Renal pelvis (tissue), 4 donors: Measurements from ENCODE around the gene SYP. TPM values are rescaled to one million over a fixed set of nuclear protein-coding genes. Genes with fewer than 3 reads are reported as not detected.
A peak's percentile ranks its signal among the peaks of the same experiment; 100 is the strongest.
"Not testable (repeated sequence)": the region's sequence is repeated elsewhere in the genome, so short reads cannot be mapped to it uniquely, and the experiment has no call there.

Experiments
- DNase-seq: peaks from one replicate; pipeline ENCODE4 v3.0.0-alpha.2; 2013
- polyA plus RNA-seq, 3 donors: library from polyadenylated mRNA; unstranded; fragments of 120-200 nt; gene quantifications; one replicate each; pipeline ENCODE4 v1.2.1, GENCODE V29; 2013; ENCODE audit not compliant: insufficient read length in 3 of 3

The SYP gene
- polyA plus RNA-seq, 3 donors: 2.9 to 3.3 (median 2.9) TPM

DNA sequence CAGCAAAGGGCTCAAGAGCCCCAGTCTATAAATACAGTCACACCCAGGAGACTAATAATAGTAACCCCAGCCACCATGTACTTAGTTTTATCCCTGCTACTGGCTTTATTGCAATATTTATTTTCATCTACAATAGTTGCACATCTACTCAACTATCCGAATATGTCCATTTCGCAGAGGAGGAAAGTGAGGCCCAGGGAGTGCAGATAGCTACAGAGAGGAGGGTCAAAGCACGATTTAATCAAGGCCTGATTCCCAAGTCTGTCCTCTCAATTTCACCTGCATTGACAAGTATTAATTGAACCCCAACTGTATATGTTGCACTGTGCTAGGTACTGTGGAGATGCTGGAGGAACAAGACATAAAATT is 32.3 kb downstream of the SYP start:
- DNase-seq: no peak

DNA sequence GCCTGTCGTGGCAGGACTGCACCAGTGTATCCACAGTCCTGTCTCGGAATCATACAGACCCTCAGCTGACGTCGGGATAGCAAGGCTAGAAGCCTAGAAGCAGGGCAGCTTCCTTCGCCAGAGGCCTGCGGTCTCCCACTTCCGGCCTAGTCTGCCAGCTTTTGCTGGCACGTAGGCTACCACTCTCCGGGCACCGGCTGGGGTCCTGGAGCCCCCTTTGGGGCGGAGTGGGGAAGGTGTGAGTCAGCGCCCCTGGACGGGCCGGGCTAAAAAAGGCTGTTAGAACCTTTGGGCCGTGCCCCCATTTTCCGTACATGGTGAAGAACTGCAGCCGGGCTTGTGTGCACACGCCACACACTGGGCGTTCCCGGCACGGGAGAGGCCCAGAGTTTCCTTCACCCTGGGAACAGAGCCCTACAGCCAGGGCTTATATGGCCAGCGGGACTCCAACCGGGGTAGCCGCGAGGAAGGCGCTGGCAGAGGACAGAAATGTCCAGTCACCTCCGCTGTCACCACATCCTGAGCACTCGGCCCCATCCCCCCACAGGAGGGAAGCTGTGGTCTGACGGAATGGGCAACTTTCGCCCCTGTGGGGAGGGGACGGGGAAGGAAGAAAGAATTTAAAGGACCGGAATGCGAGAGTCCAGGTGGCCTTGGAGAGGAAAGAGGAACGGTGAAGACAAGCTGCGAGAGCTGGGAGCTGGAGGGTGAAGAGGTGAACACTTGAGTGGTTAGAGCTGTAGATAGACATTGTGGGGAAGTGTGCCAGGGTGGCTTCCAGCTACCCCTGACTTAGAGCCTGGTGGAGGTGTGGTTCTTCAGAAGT is 32.9 kb downstream of the SYP start:
- no peak for DNase-seq

DNA sequence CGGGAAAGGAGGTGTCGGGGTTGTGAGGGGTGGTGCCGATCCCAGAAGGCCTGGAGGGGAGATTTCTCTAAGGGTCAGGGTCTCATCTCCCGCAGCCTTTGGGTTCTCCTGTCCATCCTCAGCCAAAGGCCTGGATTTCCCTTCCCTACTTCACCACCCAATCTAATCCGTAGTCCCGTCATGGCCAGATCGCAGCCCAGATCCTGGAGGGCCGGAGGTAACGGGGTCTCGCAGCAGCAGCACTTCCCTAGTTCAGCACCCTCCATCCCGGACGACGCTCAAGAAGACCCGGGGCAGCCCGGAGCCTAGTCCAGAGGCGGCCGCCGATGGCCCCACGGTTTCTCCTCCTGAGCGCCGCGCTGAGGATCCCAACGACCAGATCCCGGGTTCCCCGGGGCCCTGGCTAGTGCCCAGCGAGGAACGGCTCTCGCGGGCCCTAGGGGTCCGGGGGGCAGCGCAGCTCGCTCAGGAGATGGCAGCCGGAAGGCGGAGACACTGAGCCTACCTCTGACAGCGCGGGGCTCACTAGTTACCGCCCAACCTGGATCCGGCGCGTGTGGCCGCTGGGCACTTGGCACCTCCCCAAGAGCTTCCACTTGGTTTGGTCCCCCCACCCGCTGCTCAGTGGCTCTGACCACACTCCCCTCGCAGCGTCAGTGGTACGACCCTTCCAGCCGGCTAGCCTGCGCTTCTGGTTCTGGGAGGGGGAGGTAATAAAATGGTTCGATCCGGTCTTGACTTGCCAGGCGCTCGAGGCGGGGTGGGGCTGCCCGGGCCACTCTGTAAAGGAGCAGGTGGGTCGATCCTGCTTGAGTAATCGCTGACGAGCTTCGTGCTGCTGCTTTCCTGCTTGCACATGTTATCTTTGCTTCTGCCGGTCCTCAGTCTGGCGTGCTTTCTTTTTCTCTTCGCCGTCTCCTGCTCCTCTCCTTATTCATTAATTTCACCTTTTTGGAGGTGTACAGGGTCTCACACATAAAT is 33.8 kb downstream of the SYP start:
- peak; percentile 83 for DNase-seq

DNA sequence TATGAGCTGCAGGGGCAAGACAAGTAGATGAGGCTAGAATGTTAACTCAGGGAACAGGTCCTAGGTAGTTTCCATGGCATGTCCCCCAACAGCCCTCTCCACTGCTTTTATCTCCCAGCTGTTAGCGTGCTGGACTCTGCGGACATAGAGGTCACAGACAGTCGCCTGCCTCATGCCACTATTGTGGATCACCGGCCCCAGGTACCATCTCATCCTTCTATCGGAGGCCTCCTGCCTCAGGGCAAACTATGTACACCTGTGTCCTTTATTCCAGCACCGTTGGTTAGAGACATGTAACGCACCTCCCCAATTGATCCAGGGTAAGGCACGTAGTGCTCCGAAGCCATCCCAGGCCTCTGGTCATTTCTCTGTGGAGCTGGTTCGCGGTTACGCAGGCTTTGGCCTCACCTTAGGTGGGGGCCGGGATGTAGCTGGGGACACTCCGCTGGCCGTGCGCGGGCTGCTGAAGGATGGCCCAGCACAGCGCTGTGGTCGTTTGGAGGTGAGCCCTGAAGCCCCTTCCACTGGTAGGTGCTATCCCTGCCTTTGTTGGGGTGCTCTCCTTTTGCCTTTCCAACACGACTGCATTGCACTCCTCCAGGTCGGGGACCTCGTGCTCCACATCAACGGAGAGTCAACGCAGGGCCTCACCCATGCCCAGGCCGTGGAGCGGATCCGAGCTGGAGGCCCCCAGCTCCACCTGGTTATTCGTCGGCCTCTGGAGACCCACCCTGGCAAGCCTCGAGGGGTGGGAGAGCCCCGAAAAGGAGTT is 35.2 kb downstream of the SYP start:
- DNase-seq: no peak

DNA sequence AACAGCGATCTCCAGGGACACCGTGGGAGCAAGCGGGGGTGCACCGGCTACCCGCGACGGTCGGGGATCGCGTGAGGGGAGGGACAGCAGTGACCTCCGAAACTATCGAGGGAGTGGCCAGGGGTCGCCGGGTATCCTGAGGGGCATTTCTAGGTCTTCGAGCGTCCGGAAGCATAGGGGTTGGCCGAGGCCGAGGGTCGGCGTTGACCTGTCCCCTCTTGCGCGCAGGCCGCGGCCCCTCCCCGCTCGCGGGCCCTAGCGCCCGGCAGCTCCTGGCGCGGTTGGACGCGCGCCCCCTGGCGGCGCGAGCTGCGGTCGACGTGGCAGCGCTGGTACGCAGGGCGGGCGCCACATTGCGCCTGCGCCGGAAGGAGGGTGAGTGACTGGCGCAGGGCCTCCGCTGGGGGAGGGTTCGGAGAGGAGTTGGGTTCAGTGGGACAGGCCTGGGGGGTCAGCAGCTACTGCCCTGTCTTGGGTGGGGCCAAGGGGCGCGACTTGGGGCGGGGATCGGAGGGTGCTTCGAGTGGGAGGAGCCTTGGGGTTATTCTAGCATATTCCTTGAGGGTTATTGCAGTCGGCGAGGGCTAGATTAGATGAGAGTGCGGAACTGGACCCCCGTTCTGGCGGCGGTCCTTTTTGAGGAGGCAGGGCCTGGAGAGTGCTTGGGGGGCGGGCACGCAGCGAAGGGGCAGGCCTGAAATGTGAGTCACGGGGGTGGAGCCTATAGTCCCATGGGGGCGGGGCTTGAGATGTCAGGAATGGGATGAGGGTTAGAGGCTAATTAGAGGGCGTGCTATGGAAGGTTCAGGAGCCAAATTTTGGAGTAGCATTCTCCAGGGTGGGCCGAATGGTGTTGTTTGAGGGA is 36.2 kb downstream of the SYP start:
- DNase-seq: peak; percentile 73

DNA sequence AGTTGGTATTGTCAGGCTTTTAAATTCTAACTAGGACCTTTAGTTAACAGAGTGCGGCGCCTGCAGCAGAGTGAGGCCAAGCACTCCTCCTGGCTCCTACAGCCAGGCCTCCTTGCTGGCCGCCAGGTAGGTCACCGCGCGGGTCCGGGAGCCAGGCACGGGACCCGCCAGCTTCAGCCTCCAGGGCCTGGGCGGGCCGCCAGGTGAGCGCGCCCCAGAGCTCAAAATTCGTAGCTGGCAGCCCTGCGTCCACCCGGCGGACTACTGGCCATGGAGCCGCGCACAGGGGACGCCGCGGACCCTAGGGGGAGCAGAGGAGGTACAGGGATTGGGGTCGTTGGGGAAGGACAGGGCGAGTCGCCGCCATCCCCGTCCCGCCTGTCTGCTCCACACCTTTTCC is 37.4 kb downstream of the SYP start, which contains the start of gene MAGIX:
Gene MAGIX (plus strand): TSS at position 139 of the 400 bp plus-strand sequence. CDS start 132 bp downstream, at position 271.
- DNase-seq: no peak

DNA sequence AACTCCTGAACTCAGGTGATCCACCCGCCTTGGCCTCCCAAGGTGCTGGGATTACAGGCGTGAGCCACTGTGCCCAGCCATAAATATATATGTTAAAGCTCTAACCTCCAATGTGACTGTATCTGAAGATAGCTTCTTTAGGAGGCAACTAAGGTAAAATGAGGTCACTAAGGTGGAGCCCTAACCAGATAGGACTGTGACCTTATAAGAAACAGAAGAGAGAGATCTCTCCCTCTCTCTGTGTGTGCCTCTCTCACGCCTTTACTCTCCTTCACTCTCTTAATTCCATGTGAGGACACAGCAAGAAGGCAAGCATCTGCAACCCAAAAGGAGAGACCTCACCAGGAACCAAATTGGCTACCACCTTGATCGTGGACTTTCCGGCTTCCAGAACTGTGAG is 38.4 kb downstream of the SYP start:
- DNase-seq: no peak

DNA sequence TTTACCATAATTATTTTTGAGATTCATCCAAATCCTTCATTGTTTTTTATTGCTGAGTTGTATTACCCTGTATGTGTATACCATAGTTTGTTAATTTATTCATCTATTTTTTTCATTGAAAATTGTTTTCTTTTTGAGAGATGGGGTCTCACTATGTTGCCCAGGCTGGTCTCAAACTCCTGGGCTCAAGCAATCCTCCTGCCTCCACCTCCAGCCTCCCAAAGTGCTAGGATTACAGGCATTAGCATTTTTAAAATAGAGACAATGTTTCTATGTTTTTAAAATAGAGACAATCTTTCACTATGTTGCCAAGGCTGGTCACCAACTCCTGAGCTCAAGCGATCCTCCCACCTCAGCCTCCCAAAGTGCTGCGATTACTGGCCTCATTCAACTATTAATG is 39.1 kb downstream of the SYP start:
- no peak for DNase-seq

DNA sequence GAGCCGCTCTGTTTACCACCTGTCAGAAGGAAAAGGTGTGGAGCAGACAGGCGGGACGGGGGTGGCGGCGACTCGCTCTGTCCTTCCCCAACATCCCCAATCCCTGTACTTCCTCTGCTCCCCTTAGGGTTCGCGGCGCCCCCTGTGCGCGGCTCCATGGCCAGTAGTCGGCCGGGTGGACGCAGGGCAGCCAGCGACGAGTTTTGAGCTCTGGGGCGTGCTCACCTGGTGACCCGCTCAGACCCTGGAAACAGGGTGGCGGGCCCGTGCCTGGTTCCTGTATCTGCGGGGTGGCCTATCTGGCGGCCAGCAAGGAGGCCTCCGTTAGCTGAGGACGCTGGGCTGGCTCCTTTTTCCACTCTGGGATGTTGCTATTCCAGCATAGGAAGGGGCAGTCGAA is 42.8 kb downstream of the SYP start:
- DNase-seq: no peak

DNA sequence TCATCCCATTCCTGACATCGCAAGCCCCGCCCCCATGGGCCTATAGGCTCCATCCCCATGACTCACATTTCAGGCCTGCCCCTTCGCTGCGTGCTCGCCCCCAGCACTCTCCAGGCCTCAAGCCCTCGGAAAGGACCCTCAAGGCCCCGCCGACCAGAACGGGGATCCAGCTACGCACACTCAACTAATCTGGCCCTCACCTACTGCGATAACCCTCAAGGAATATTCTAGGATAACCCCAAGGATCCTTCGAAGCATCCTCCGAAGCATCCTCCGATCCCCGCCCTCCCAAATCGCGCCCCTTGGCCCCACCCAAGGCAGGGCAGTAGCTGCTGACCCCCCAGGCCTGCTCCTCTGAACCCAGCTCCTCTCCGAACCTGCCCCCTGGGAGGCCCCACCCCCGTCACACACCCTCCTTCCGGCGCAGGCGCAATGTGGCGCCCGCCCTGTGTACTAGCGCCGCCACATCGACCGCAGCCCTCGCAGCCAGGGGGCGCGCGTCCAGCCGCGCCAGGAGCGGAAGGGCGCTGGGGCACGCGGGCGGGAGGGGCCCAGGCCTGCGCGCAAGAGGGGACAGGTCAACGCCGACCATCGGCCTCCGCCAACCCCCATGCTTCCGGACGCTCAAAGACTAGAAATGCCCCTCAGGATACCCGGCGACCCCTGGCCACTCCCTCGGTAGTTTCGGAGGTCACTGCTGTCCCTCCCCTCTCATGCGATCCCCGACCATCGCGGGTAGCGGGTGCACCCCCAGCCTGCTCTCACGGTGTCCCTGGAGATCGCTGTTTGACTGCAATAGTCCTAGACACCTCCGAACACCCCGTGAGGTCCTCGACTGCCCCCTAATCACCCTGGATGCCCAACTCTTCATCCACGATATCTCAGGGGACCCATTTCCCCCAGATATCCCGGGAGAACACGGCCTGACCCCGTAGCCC is 43.8 kb downstream of the SYP start:
- DNase-seq: peak; percentile 84

DNA sequence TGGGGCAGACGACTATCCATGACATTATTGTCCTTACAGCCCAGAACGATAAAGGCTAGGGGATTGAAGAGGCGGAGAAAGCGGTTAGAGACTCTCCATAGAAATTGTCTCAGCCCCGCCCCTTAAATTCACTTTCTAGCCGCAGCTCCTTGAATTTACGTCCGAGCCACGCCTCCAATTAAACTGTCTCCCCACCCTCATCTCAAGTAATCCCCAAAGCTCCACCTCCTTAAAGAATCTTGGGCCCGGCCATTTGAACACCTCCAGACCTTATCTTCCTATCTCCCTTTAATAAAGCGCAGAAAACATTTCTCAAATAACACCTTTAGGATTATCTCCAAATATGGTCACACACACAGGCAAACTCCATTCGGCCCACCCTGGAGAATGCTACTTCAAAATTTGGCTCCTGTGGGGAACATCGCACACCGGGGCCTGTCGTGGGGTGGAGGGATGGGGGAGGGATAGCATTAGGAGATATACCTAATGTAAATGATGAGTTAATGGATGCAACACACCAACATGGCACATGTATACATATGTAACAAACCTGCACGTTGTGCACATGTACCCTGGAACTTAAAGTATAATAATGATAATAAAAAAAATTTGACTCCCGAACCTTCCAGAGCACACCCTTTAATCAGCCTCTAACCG is 44.6 kb downstream of the SYP start:
- peak; percentile 56 for DNase-seq

DNA sequence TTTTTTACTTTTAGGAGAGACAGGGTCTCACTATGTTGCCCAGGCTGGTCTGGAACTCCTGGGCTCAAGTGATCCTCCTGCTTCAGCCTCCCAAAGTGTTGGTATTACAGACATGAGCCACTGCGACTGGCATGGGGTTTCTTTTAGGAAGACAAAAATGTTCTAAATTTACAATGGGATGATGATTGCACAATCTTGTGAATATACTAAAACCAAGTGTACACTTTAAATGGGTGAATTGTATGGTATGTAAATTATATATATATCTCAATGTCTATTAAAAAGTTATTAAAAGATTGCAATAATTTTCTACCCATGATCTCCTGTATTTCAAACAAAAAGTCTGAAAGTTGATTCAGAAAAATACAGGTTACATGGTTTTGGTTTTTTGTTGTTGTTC is 46.5 kb downstream of the SYP start:
- DNase-seq: no peak

DNA sequence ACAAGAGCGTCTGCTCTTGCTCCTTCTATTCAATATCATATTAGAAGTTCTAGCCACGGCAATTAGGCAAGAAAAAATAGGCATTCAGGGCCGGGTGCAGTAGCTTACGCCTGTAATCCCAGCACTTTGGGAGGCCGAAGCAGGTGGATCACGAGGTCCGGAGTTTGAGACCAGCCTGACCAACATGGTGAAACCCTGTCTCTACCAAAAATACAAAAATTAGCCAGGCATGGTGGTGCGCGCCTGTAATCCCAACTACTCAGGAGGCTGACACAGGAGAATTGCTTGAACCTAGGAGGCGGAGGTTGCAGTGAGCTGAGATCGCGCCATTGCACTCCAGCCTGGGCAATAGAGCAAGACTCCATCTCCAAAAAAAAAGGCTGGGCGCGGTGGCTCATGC is 50.7 kb downstream of the SYP start:
- not testable (repeated sequence) for DNase-seq

DNA sequence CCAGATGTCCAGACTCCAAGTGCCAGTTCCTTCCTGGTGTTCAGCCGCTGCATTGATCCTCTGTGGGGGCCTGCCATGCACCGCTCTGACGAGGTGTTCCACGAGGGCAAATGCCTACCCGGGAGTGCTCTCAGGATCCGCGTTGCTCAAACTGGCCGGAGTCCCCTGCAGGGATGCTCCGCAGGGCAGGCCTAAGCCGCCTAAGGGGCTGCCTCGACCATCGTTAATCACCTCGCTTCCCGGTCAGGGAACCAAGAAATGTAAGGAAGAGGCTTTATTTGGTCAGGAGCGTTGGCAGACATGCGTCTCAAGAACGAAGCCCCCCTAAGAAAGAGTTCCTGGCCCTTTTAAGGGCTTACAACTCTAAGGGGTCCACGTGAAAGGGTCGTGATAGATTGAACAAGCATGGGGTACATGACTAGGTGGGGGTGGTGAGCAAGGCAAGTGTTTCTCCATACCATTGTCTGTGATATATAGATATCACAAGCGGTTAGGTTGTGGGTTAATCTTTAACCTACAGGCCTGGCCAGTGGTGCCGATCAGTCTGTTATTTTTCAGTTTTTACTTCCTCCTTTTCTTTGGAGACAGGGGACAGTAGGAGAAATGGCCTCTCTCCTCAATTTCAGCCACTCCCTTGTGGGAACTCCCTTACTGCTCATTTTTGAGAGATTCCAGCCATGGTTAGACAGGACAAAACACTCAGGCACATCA is 51.4 kb downstream of the SYP start:
- not testable (repeated sequence) for DNase-seq

DNA sequence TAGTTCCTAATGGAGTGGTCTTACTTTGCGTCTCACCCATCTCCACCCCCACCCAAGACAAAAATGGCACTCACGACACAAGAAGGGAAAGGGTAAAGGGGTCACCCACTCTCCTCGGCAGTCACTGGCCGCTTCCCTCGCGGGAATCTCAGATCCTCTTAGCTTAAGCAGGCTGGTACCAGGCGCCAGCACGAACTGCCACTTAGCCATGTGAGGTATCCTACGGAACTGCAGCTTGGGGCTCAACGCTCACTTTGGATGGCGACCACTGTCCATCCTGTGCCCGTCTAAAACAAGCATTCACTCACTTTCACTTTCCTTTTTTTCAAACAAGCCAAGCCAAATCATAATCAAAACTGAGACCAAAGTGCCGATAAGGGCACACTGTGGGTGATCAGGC is 52.1 kb downstream of the SYP start:
- DNase-seq: no peak

DNA sequence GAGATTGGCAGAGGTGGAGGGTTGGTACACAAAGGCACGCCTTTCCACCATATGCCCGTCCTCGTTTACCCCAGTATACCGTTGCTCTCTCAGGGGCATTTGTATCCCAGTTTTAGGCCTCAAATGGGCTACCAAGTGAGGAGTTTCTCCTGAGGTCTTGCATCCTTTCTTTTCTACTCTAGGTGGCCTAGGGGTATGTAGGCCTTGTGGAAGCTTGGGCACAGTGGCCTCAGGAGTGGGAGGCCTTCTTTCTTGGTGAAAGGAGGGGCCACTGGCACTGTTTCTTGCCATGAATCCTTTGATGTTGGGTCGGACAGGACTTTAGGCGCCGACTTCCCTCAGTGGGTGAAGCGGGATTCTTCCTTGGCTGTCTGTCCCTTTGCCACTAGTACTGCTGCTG is 52.7 kb downstream of the SYP start:
- no peak for DNase-seq

DNA sequence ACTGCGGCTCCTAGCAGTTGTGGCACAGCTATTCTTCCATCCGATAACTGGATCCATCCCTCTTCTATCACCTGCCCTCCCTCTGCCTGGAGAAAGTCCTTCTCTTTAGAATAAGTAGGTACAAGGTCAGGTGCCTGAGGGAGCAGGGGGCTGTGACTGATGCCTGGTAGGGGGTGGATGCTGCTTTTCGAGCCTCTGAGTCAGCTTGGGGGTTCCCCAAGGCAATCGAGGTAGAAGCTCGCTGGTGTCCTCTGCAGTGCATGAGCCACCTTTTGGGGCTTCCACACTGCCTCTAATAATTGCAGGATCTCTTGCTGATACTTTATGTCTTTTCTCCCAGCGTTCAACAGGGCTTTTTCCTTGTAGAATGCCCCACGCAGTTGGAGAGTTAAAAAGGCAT is 56.8 kb downstream of the SYP start:
- not testable (repeated sequence) for DNase-seq

DNA sequence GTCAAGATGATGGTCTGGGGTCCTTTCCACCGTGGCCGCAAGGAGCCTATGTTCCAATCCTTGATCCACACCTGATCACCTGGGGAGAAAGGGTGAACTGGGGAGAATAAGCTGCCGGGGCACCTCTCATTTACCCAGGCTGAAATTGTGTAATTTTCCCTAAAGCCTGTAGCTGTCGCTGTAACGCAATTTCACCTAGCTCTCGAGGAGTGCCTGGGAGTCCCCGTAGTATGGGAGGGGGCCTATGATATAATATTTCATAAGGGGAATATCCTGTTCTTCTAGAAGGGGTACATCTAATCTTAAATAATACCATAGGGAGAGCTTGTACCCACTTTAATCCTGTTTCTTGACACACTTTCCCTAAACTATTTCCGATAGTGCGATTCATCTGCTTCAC is 57.7 kb downstream of the SYP start:
- not testable (repeated sequence) for DNase-seq

DNA sequence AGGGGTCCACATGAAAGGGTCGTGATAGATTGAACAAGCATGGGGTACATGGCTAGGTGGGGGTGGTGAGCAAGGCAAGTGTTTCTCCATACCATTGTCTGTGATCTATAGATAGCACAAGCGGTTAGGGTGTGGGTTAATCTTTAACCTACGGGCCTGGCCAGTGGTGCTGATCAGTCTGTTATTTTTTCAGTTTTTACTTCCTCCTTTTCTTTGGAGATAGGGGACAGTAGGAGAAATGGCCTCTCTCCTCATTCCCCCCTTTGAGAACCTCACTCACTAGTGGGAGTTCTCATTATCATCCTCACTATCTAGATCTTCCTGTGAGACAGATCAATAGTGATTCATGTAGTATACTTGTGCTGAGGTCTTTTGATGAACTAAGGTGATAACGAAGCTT is 60.3 kb downstream of the SYP start:
- DNase-seq: no peak
